IMR-90 (cell line): ENCODE data around the gene RNFT2. TPM values are rescaled to one million over a fixed set of nuclear protein-coding genes. Genes with fewer than 3 reads are reported as not detected.

Source experiments
- ATAC-seq: fragments of 200-7000 bp; cut with Tn5 transposase; 2 replicates; pipeline ENCODE4 v1.9.1; 2020; ENCODE audit warnings: low read depth, mild to moderate bottlenecking, moderate library complexity
- BruUV-seq: library from RNA; stranded (reverse); fragments of 400-500 nt; replicated peaks from 2 replicates; lab custom pipeline; 2021; lab: Mats Ljungman, UMichigan
- CTCF ChIA-PET: fragments of 300-600 bp; formaldehyde crosslinking; extraction: SDS; loops from one replicate; lab custom pipeline; 2021; ENCODE audit warnings: antibody characterized with exemption; lab: Yijun Ruan, JAX
- POLR2A ChIA-PET: fragments of 300-600 bp; sonication (Branson Sonifier 250); formaldehyde crosslinking; loops from one replicate; lab custom pipeline; 2022; ENCODE audit warnings: antibody characterized with exemption; ENCODE audit not compliant: unreplicated experiment; lab: Charles Lee
- DNase-seq: peaks from one replicate; pipeline ENCODE4 v3.0.0; 2013
- H2AFZ ChIP-seq: replicated peaks from 2 replicates; pipeline ENCODE3; 2013; ENCODE audit warnings: low read length, mild to moderate bottlenecking; ENCODE audit not compliant: poor library complexity
- H2AK5ac ChIP-seq: 2 replicates; pipeline ENCODE4 v1.6.1; 2013; ENCODE audit warnings: low read depth, low read length, inconsistent platforms
- H2AK9ac ChIP-seq: replicated peaks from 2 replicates; pipeline ENCODE3; 2013; ENCODE audit warnings: mild to moderate bottlenecking, low read depth, low read length, moderate library complexity; ENCODE audit not compliant: poor library complexity
- H2BK120ac ChIP-seq: 2 replicates; pipeline ENCODE4 v1.6.1; 2013; ENCODE audit warnings: low read depth, low read length, inconsistent platforms
- H2BK15ac ChIP-seq: 3 replicates; pipeline ENCODE4 v1.6.1; 2013; ENCODE audit warnings: low read depth, low read length, inconsistent platforms
- H2BK20ac ChIP-seq: 2 replicates; pipeline ENCODE4 v1.6.1; 2013; ENCODE audit warnings: low read depth, mild to moderate bottlenecking, inconsistent platforms, low read length, moderate library complexity
- H2BK5ac ChIP-seq: 2 replicates; pipeline ENCODE4 v1.6.1; 2013; ENCODE audit warnings: mild to moderate bottlenecking, low read depth, low read length, inconsistent platforms; ENCODE audit not compliant: poor library complexity, severe bottlenecking
- H3K14ac ChIP-seq: replicated peaks from 2 replicates; pipeline ENCODE4 v1.6.1; 2013; ENCODE audit warnings: low read depth, low read length, inconsistent platforms
- H3K18ac ChIP-seq: 2 replicates; pipeline ENCODE4 v1.6.1; 2013; ENCODE audit warnings: low read depth, low read length, control low read depth
- H3K23ac ChIP-seq: 2 replicates; pipeline ENCODE4 v1.6.1; 2013; ENCODE audit warnings: low read depth, low read length, inconsistent platforms
- H3K27ac ChIP-seq: 2 replicates; pipeline ENCODE4 v1.5.1; 2013; ENCODE audit warnings: mild to moderate bottlenecking, control low read depth, low read length; ENCODE audit not compliant: insufficient read depth
- H3K27me3 ChIP-seq: 2 replicates; pipeline ENCODE4 v1.6.1; 2013; ENCODE audit warnings: low read length; ENCODE audit not compliant: control insufficient read depth, insufficient read depth
- H3K36me3 ChIP-seq: 2 replicates; pipeline ENCODE4 v1.6.1; 2013; ENCODE audit warnings: low read length, mixed read lengths; ENCODE audit not compliant: control insufficient read depth, insufficient read depth
- H3K4ac ChIP-seq: 2 replicates; pipeline ENCODE4 v1.6.1; 2013; ENCODE audit warnings: low read depth, low read length, inconsistent platforms
- H3K4me1 ChIP-seq: 2 replicates; pipeline ENCODE4 v1.6.1; 2013; ENCODE audit warnings: low read length, mixed read lengths; ENCODE audit not compliant: control insufficient read depth, insufficient read depth
- H3K4me2 ChIP-seq: 2 replicates; pipeline ENCODE4 v1.6.1; 2013; ENCODE audit warnings: low read depth, mild to moderate bottlenecking, control low read depth, low read length, moderate library complexity
- H3K4me3 ChIP-seq: 2 replicates; pipeline ENCODE4 v1.5.1; 2013; ENCODE audit warnings: low read depth, mild to moderate bottlenecking, control low read depth, low read length, moderate library complexity; ENCODE audit not compliant: insufficient read depth
- H3K56ac ChIP-seq: 2 replicates; pipeline ENCODE4 v1.6.1; 2013; ENCODE audit warnings: low read length, inconsistent platforms; ENCODE audit not compliant: insufficient read depth; ENCODE audit errors: extremely low read depth
- H3K79me1 ChIP-seq, 2 experiments: 2 replicates each; pipeline ENCODE4 v1.6.1; 2013; ENCODE audit warnings: low read length in 2 of 2, inconsistent platforms in 1 of 2, low read depth in 1 of 2
- H3K9ac ChIP-seq: 2 replicates; pipeline ENCODE4 v1.6.1; 2013; ENCODE audit warnings: low read depth, low read length, control low read depth
- H3K9me1 ChIP-seq: 2 replicates; pipeline ENCODE4 v1.6.1; 2013; ENCODE audit warnings: low read length, inconsistent platforms; ENCODE audit not compliant: insufficient read depth
- H3K9me3 ChIP-seq: 2 replicates; pipeline ENCODE4 v1.6.1; 2013; ENCODE audit warnings: low read length; ENCODE audit not compliant: control insufficient read depth, insufficient read depth
- H4K20me1 ChIP-seq: 2 replicates; pipeline ENCODE4 v1.6.1; 2013; ENCODE audit warnings: low read length, inconsistent platforms; ENCODE audit not compliant: insufficient read depth
- H4K5ac ChIP-seq: 2 replicates; pipeline ENCODE4 v1.6.1; 2013; ENCODE audit warnings: mild to moderate bottlenecking, low read depth, low read length, control low read depth
- H4K8ac ChIP-seq, 2 experiments: 2 replicates each; pipeline ENCODE4 v1.6.1; 2013; ENCODE audit warnings: low read depth in 2 of 2, low read length in 2 of 2, control low read depth in 1 of 2, inconsistent platforms in 1 of 2
- H4K91ac ChIP-seq: 2 replicates; pipeline ENCODE4 v1.6.1; 2013; ENCODE audit warnings: low read depth, low read length, inconsistent platforms; ENCODE audit not compliant: insufficient read depth
- CEBPB ChIP-seq: IDR thresholded peaks from 2 replicates; pipeline ENCODE4 v1.6.1; 2012; ENCODE audit warnings: low read depth, low read length, improper control_type of control experiment
- CTCF ChIP-seq: conservative IDR thresholded peaks from 2 replicates; pipeline ENCODE4 v1.5.1; 2012; ENCODE audit warnings: mild to moderate bottlenecking, low read depth, low read length, improper control_type of control experiment
- ELK1 ChIP-seq: fragments of 150-350 bp; IDR thresholded peaks from 2 replicates; pipeline ENCODE4 v1.6.1; 2016; ENCODE audit warnings: low read depth, mild to moderate bottlenecking, low read length, moderate library complexity, borderline replicate concordance
- MAZ ChIP-seq: IDR thresholded peaks from 2 replicates; pipeline ENCODE4 v1.6.1; 2012; ENCODE audit warnings: low read depth, mild to moderate bottlenecking, low read length, improper control_type of control experiment, moderate library complexity, borderline replicate concordance
- MXI1 ChIP-seq: IDR thresholded peaks from 2 replicates; pipeline ENCODE4 v1.6.1; 2012; ENCODE audit warnings: low read depth, mild to moderate bottlenecking, low read length, moderate library complexity, borderline replicate concordance
- NFE2L2 ChIP-seq: fragments of 150-350 bp; IDR thresholded peaks from 2 replicates; pipeline ENCODE4 v1.6.1; 2016; ENCODE audit warnings: low read depth, mild to moderate bottlenecking, low read length
- RAD21 ChIP-seq: IDR thresholded peaks from 2 replicates; pipeline ENCODE4 v1.6.1; 2012; ENCODE audit warnings: low read length, improper control_type of control experiment
- RCOR1 ChIP-seq: IDR thresholded peaks from 2 replicates; pipeline ENCODE4 v1.6.1; 2012; ENCODE audit warnings: mild to moderate bottlenecking, low read length, improper control_type of control experiment; ENCODE audit not compliant: insufficient replicate concordance
- RFX5 ChIP-seq: IDR thresholded peaks from 2 replicates; pipeline ENCODE4 v1.8.0; 2012; ENCODE audit warnings: low read depth, mild to moderate bottlenecking, low read length, moderate library complexity
- SMC3 ChIP-seq: fragments of 150-350 bp; IDR thresholded peaks from 2 replicates; pipeline ENCODE4 v1.6.1; 2016; ENCODE audit warnings: low read depth, mild to moderate bottlenecking, antibody characterized with exemption, low read length, moderate library complexity
- WGBS, 2 experiments: methylation state at CpG; one replicate each; pipeline versions ENCODE4 v1.1.5 to v1.1.7; 2013; ENCODE audit warnings: missing lambda C conversion rate in 2 of 2; ENCODE audit not compliant: insufficient read length in 1 of 2; ENCODE audit errors: extremely low coverage in 2 of 2; 5-methylcytosine and 5-hydroxymethylcytosine counted together
- dilution Hi-C: fragments of 300-500 bp; cut with HindIII; formaldehyde crosslinking; loops from one replicate; pipeline ENCODE4 v1.14.3; 2018; ENCODE audit warnings: low sequenced_read_pairs; ENCODE audit not compliant: unreplicated experiment
- in situ Hi-C: fragments of 300-500 bp; cut with MboI; formaldehyde crosslinking; loops from 3 replicates; pipeline ENCODE4 v1.14.3; 2019; ENCODE audit warnings: low sequenced_read_pairs, inconsistent platforms, mixed read lengths
- intact Hi-C: fragments of 100-400 bp; cut with micrococcal nuclease; formaldehyde crosslinking; loops from 2 replicates; pipeline ENCODE4 v1.10.0; 2022
- polyA plus RNA-seq, 3 experiments: library from polyadenylated mRNA; depleted of rRNA; stranded (reverse); fragments of >200 nt; gene quantifications; 2 replicates each; pipeline ENCODE4 v1.2.3, GENCODE V29; 2012; ENCODE audit warnings: low replicate concordance in 1 of 3
- total RNA-seq: library from RNA; depleted of rRNA; stranded (reverse); fragments of >200 nt; gene quantifications from 2 replicates; pipeline ENCODE4 v1.2.3, GENCODE V29; 2012

The RNFT2 gene
- total and polyA plus RNA-seq, 2 of the 4 experiments (the other 2 are of a cell fraction) = 1.6 to 2.3 TPM

DNA sequence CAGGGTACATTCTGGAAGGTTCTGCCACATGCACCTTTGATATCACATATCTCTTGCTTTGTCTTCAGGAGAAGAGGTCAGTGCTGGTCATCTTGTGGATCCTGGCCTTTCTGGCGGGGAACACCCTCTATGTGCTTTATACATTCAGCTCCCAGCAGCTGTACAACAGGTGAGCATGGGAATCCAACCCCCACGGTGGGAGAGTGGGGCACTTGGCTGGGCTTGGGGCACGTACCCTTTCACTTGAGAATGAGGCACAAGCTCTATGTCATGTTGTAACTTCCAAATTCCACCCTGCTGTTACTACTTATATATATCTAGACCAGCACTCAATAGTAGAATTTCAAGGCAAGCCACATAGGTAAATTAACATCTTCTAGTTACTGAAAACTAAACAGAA, 28.6 kb downstream of the RNFT2 start:
- H3K56ac ChIP-seq = no peak overlapping the region
- no peak overlapping the region for H3K9ac ChIP-seq
- H2AFZ ChIP-seq = peak overlapping the region; percentile 14
- H2BK15ac ChIP-seq = no peak overlapping the region
- dilution Hi-C loops (no loop called here), in situ Hi-C loops (no loop called here), intact Hi-C loops (no loop called here)
- H4K20me1 ChIP-seq = no peaks in the 10 kb centered on the region
- no peaks in the 10 kb centered on the region for H3K79me1 ChIP-seq
- H2BK20ac ChIP-seq = no peak overlapping the region
- no peaks in the 10 kb centered on the region for H3K4me1 ChIP-seq
- no peak overlapping the region for H3K27ac ChIP-seq
- ATAC-seq (no peak), DNase-seq (no peak)
- H3K18ac ChIP-seq = no peak overlapping the region
- H3K9me1 ChIP-seq = no peaks in the 10 kb centered on the region
- TF ChIP-seq CEBPB (no peak), RFX5 (no peak), SMC3 (no peak), CTCF (no peak), ELK1 (no peak), RAD21 (no peak), RCOR1 (no peak), NFE2L2 (no peak), MXI1 (no peak), MAZ (no peak)
- CTCF ChIA-PET = no interaction called here
- no peak overlapping the region for H4K8ac ChIP-seq
- POLR2A ChIA-PET = no interaction called here
- BruUV-seq = no TSS peak
- H2BK5ac ChIP-seq = no peak overlapping the region
- no peak overlapping the region for H2AK5ac ChIP-seq
- no peak overlapping the region; the same call in 1 of the 2 replicates for H3K14ac ChIP-seq
- no CpG with 5 or more reads among the region's 3 CpGs for WGBS, 2 experiments
- H2AK9ac ChIP-seq = no peak overlapping the region
- H3K4me3 ChIP-seq = no peak overlapping the region
- no peak overlapping the region for H3K23ac ChIP-seq
- H2BK120ac ChIP-seq = no peak overlapping the region
- no peak overlapping the region for H3K4ac ChIP-seq
- H3K27me3 ChIP-seq = no peaks in the 10 kb centered on the region
- H3K36me3 ChIP-seq = no peaks in the 10 kb centered on the region
- no peak overlapping the region for H4K91ac ChIP-seq
- H3K4me2 ChIP-seq = no peak overlapping the region
- H3K9me3 ChIP-seq = no peaks in the 10 kb centered on the region
- no peak overlapping the region for H4K5ac ChIP-seq
